ENCODE measurements around the gene SGPP1.
"Not testable (repeated sequence)": the region's sequence is repeated elsewhere in the genome, so short reads cannot be mapped to it uniquely, and the experiment has no call there.

SGPP1 gene

DNA sequence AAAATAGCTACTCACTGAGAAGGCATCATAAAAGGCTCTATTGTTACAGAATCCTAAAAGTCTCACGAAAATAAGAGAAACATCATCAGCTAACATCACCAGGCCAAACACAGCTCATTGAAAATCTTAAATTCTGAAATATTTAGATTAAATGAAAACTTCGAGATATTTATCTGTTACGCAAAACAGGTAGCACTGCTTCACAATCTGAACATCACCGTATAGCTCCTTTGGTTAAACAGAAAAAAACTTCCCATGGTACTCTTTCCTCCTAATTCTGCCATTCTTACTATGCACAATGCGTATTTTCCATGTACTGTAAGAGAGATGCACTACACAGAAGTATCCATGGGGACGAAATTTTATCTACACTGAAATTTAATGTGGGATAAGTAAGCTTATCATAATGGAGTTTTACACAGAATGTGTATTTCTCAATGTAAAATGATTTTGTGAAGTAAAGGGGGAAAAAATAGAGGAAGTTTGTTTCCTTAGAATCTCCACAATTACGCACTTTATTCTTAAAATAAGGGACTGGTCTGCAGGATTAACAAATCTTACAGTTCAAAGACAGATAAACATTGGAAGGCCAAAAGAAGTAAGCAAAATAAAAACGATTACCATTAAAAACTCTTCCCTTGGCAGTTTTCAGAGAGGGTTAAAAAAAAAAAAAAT lies 1.9 kb downstream of the SGPP1 start:
- no peak for DNase-seq (ENCODE audit: low read depth)

DNA sequence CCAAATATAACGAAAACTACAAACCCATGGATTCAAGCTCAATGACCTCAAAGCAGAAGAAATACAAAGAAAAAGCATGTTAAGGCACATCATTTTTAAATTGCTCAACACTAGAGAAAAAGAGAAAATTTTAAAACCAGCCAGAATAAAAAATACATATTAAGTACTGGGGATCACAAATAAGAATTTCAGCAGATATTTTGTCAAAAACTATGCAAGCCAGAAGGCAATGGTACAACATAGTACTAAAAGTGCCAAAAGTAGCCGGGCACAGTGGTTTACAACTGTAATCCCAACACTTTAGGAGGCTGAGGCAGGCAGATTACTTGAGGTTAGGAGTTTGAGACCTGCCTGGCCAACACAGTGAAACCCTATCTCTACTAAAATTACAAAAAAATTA lies 10.2 kb downstream of the SGPP1 start:
- no peak for DNase-seq (ENCODE audit: low read depth)

DNA sequence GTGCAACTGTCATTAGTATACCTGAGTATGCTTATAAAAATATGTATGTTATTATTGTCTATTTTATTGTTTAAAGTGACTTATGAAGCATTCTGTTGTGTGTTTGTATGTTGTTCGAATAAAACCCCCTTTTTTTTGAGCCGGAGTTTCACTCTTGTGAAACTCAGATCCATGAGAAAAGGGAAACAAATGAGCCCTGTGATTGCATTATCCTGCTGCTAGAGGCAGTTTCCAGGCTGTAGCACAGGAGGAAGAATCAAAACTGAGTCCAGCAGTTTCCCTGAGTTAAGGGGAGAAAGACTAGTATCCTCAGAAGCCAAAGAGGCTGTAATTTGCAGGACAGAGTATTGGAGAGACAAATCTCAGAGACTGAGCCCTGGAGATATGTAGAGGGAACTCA lies 12.5 kb downstream of the SGPP1 start:
- no peak for DNase-seq (ENCODE audit: low read depth)

DNA sequence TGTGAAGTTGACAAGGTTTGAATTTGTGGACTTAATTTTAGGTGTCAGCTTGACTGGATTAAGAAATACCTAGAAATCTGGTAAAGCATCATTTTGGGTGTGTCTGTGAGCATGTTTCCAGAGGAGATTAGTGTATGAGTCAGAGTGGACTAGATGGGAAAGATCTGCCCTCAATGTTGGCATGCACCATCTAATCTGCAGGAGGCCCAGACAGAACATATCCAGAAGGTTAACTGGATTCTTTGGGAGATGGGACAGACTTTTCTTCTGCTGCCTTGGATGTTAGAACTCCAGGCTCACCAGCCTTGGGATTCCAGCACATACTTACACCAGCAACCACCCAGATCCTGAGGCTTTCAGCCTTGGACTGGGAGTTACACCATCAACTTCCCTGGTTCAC lies 14.1 kb downstream of the SGPP1 start:
- no peak for DNase-seq (ENCODE audit: low read depth)

DNA sequence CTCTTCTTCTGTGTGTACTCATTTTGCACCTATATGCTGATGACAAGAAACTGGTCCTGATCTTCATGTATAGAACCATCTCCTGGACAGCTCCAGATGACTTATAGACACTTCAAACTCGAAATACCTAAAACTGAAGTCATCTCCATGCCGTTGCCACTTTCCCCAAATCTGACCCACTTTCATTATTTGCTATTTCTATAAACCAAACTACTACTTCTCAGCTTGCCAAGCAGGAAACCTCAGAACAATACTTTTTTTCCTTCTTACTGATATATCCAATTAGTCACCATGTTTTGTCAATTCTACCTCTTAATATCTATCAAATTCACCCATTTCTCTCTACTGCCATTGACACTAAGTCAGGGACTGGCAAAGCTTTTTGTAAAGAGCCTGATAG lies 14.8 kb downstream of the SGPP1 start:
- no peak for DNase-seq (ENCODE audit: low read depth)

DNA sequence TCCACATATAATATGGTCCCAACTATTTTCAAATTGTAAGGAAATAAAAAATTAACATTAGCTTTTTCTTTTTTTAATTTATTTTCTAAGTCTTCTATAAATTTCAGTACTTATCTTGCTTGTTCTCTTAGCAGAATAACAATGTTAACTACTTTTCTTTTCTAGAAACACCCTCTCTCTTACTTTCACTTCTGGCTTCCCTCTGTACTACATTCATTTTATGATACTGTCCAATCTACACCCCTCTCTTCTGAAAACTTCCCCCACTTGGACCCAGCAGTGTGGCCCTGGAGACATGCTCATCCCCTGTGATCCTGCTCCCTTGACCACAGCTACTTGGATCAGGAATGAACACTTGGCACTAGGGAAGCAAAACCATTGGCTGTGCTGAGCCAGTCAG lies 15.7 kb downstream of the SGPP1 start:
- DNase-seq (ENCODE audit: low read depth): no peak

DNA sequence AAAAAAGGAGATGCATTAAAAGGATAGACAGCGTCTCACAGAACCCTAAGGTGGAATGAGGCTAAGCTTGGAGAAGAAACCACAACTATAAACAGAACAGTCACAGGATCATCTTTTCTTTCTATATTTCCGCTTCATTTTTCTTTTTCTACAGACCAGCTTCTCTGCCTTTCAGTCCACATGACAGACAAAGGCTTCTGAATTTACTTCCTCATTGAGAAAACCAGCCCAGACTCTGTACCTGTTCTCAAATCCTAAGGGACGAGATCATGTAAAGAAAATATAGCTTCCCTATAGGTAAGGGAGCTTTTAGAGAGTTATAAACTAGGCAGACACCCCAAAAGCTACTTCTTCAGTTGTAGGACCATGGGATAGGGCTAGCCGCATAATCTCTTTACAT lies 17.4 kb downstream of the SGPP1 start:
- DNase-seq (ENCODE audit: low read depth): no peak

DNA sequence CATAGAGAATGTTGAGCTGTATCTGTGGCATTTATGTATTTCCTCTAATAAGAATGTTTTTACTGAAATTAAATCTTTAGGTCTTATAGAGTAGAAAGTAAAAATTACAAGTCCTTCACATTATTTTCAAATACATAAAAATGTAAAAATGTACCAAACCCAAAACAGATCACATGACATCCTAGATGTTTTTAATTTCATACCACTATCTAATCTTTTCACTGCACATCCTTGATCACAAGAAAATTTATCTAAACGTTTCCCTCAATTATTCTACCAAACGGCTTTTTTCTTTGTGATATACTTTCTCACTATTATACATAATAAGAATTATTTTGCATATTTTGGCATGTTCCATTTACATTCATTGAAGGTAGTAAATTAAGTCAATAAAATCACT lies 18.3 kb downstream of the SGPP1 start:
- no peak for DNase-seq (ENCODE audit: low read depth)

DNA sequence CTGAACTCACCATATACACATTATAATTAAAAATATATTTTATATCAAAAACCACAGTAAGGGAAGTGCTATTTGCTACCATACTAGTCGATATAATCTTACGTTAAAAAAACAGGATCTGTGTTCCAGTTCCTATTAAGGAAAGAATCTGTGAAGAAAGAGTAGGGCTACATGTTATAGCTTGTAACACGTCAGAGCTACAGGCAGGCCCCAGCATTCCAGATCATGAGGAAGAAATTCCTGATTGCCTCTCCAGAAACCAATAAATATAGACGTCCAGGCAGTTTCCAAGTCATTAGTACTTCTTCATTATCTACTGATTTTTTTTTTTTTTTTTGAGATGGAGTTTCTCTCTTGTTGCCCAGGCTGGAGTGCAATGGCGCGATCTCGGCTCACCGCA lies 20.6 kb downstream of the SGPP1 start:
- DNase-seq (ENCODE audit: low read depth): no peak

DNA sequence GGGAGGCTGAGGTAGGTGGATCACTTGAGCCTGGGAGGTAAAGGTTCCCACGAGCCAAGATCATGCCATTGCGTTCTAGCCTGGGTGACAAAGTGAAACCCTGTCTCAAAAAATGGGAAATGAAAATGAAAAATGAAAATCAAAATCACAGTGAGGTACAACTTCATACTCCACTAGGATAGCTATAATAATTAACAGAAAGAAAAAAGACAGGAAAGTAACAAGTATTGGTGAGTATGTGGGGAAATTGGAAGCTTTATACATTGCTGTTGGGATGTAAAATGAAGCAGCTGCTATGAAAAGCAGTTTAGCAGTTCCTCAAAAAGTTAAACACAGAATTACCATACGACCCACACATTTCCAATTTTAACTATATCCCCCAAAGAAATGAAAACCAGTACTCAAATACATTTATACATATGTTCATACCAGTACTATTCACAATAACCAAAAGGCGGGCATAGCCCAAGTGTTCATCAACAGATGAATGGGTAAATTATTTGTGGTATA lies 22.2 kb downstream of the SGPP1 start:
- no peak for DNase-seq (ENCODE audit: low read depth)

DNA sequence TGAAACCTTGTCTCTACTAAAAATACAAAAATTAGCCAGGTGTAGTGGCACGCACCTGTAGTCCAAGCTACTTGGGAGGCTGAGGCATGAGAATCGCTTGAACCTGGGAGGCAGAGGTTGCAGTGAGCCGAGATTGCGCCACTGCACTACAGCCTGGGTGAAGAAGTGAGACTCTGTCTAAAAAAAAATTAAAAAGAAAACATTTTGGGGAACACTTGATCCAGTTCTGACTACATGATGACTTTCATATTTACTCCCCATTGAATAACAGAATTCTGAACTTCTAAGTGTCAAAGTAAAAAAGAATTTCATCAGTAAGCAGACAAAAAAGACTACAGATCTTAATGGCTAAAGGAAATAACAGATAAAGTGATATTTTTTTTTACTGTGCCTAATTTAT lies 25.3 kb downstream of the SGPP1 start:
- DNase-seq (ENCODE audit: low read depth): not testable (repeated sequence)

DNA sequence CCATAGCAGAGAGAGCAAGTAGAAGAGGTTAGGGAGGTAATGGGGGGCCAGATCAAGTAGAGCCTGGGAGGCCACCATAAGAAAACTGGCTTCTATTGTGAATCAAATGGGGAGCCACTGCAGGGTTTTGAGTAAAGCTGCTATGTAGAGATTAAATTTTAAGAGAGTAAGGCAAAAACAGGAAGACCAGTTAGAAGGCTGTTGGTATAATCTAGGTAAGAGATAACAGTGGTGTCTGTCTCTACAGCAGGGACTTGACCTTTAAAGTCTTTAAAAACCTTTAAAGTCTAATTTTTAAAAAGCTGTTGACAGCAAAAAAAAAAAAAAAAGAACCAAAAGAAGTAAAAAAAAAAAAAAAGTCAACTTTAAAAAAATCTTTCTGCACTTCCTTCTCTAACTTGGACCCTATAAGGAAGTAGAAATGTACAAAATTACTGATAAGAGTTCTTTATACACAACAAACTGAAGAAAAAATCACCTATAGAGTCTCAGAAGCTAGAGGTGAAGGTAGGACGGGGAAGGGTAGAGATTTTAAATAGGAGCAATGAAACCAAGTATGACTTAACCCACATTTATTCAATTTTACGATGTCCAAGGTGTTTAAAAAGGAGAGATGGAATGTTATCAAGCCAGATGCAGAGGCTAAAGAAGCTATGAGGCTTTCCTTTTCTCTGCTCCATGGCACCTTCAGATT lies 26.1 kb downstream of the SGPP1 start:
- DNase-seq (ENCODE audit: low read depth): no peak

DNA sequence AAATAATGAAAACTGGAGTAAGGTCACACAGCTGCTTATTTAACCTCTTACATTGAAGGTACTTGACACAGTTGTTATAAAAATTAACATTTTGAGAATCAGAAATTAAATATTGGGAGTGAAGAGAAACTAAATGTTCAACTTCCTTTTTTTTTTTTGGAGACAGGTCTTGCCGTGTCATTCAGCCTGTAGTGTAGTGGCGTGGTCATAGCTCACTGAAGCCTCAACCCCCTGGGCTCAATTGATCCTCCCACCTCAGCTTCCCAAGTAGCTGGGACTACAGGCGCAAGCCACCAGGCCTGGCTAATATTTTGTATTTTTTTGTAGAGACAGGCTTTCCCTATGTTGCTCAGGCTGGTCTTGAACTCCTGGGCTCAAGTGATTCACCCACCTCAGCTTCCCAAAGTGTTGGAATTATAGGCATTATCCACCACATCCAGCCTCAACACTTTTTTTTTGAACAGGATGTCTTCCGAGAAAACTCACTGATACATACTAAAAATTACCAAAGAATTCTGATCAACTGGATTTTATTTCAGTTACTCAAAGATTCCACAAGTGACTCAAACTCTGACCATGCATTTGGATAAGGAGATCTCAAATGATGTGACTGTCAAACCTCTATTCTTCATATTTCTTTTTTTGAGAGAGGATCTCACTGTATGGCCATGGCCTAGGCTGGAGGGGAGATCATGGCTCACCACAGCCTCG lies 35.4 kb downstream of the SGPP1 start:
- DNase-seq (ENCODE audit: low read depth): no peak

DNA sequence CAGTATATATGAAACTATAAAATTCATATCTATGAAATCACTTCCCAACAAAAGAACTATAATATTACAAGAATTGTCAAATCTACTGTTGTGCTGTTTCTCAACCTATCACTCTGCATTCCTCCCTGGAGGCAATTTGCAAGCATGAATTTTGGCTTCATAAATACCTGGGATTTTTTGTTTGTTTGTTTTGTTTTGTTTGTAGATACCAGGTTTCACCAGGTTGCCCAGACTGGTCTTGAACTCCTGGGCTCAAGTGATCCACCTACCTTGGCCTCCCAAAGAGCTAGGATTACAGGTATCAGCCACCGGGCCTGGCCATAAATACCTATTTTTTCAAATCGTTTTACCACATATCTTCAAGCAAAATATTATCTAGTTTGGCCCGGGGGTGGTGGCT lies 38.7 kb downstream of the SGPP1 start:
- no peak for DNase-seq (ENCODE audit: low read depth)

DNA sequence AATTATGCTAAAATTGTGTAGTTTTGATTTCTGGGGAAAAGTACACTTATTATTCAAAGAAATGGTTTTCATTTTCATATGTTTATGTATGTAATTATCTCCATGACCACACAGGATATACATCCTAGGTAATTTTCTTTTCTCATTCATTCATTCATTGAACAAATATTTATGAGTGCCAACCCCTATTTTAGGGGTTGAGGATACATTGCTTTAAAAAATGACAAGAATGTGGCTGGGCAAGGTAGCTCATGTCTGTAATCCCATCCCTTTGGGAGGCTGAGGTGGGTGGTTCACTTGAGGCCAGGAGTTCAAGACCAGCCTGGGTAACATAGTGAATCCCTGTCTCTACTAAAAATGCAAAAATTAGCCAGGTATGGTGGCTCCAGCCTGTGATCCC lies 40.9 kb downstream of the SGPP1 start:
- DNase-seq (ENCODE audit: low read depth): no peak

DNA sequence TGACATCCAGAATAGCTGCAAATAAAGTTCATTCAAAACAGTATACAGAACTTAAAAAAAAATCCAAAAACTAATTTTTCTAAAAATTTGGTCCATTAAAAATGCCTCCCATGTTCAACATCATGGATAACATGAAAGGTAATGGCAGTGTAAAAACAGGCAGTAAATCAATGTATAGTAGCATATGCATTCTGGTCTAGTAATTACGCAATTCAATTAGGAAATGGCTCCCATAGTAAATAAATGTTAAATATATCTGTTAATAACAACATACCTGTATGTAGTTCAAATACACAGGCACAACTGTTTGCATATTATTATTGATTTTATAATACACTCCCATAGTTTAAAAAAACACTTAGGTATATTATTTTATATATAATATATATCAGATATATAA lies 42.5 kb downstream of the SGPP1 start:
- no peak for DNase-seq (ENCODE audit: low read depth)

DNA sequence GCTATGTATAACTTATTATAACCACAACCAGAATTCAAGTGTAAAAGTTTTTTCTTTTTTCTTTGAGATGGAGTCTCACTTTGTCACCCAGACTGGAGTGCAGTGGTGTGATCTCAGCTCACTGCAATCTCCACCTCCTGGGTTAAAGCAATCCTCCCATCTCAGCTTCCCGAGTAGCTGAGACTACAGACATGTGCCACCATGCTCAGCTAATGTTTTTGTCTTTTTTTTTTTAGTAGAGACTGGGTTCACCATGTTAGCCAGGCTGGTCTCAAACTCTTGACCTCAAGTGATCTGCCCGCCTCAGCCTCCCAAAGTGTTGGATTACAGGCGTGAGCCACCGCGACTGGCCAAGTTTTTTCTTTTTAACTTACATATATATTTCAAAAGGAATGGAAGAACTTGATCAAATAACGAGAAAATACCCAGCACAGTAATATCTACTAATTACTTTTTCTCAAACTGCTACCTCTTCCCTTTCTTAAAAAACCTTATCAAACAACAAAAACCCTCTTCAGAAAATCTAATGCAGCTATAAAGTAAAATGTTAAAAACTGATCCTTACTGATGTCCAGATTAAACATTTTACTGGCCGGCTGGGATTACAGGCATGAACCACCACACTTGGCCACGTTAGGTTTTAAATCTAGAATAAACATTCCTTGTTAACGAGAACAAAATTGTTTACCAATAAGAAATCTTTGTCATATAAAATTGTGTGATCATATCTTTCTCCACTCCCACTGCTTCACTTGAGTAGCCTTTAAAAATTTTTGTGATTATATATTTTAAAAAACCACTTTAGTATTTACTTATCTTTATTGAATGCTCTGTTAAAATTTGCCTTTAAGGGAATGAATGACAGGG lies 44.9 kb downstream of the SGPP1 start:
- DNase-seq (ENCODE audit: low read depth): no peak

DNA sequence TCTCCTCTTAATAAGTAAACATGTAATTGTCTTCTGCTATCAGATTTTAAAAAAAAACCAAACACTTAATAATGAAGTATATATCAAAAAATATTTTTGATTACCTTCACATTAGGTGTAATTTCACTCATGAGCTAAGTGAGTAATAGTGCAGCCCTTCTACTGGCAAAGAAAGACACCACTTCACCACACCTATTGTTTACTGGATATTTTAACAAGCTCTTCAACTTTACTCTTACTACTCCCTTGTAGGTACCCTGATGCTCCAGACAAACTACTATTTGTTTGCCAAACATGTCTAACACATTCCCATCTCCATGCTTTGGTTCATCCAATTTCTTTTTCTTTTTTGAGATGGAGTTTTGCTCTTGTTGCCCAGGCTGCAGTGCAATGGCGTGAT lies 49.3 kb downstream of the SGPP1 start:
- no peak for DNase-seq (ENCODE audit: low read depth)

DNA sequence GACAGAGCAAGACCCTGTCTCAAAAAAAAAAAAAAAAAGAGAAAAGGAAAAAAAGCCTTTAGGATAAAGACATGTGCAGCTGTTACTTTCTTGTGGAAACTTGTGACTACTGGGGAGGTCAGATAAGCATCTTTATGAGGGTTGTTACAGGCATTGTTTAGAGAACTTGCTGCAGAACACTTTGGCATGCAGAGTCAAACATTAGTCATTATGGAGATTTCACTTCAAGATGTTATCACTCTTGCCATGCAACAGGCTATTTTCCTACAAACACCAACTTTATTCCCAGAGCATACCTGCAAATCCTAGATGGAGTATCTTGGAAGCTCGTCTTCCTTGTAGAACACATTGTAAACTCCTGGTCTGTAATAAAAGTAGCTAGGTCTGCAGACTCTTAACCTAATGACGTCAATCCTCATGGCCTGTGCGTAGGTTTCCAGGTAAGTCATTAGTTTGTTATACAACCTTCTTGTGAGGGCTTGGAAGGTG lies 49.9 kb downstream of the SGPP1 start:
- no peak for DNase-seq (ENCODE audit: low read depth)

DNA sequence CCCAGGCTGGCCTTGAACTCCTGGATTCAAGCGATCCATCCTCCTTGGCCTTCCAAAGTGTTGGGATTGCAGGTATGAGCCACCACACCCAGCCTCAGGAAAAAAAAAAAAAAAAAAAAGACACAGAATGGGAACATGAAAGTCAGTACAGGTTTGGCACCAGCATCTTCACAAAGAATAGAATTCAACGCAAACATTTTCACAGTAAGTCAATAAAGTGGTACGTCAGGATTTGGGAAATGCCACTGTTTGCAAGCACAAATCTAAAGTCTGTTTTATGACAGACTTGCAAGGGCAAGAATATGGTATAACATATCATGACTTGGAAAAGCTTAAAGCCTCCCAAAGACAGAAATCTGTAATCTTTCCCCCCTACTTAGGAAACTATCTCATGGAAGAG lies 51.2 kb downstream of the SGPP1 start:
- no peak for DNase-seq (ENCODE audit: low read depth)

DNA sequence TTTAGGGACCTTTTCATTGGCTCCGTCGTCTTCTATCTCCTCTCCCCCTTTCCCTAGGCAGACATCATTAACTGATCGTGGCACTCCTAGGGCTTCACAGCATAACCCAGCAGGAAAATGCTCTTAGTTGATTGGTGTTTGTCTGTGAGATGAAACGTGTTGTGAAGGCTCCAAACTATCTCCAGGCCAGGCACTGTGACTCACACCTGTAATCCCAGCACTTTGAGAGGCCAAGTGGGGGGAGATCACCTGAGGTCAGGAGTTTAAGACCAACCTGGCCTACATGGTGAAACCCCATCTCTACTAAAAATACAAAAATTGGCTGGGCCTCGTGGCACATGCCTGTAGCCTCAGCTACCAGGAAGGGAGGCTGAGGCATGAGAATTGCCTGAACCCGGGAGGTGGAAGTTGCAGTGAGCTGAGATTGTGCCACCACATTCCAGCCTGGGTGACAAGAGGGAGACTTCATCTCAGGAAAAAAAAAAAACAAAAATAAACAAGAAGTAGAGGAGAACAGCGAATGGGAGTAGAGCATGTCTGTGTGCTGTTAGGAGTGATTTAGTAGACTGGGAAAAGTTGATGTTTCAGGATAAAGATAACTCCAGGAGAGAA lies 53.9 kb downstream of the SGPP1 start:
- no peak for DNase-seq (ENCODE audit: low read depth)

DNA sequence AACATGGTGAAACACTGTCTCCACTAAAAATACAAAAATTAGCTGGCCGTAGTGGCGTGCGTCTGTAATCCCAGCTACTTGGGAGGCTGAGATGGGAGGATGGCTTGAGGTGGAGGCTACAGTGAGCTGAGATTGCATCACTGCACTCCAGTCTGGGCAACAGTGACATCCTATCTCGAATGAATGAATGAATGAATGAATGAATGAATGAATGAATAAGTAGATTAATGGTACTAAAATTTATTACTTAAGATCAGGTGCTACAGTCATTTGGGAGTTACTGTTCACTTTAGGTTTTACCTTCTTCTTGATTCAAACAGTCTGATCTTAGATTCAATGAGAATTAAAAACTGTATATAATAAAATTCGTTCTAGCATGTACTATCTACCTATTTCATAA lies 54.6 kb downstream of the SGPP1 start:
- no peak for DNase-seq (ENCODE audit: low read depth)
